Nephron (organoid): ENCODE results near the gene SAMSN1.
A peak's percentile ranks its signal among the peaks of the same experiment; 100 is the strongest.

Experiments
- H3K27ac Mint-ChIP-seq, 3 experiments: 2 replicates each; pipeline ENCODE4 v1.8.0; 2020; ENCODE audit warnings: mixed read lengths in 3 of 3, mild to moderate bottlenecking in 2 of 3, moderate library complexity in 1 of 3
- H3K27me3 Mint-ChIP-seq: 2 replicates; pipeline ENCODE4 v1.8.0; 2021; ENCODE audit warnings: low read depth, mild to moderate bottlenecking, moderate library complexity, mixed read lengths
- H3K36me3 Mint-ChIP-seq: 2 replicates; pipeline ENCODE4 v1.8.0; 2020; ENCODE audit warnings: low read depth, mixed read lengths
- H3K4me1 Mint-ChIP-seq: 2 replicates; pipeline ENCODE4 v1.8.0; 2020; ENCODE audit warnings: mixed read lengths
- H3K4me3 Mint-ChIP-seq, 3 experiments: 2 replicates each; pipeline ENCODE4 v1.8.0; 2020; ENCODE audit warnings: mild to moderate bottlenecking in 3 of 3, mixed read lengths in 3 of 3, moderate library complexity in 2 of 3
- H3K9me3 Mint-ChIP-seq: 2 replicates; pipeline ENCODE4 v1.8.0; 2020; ENCODE audit warnings: mixed read lengths
- CTCF ChIP-seq, 3 experiments: fragments of 200-600 bp; sonication (generic); IDR thresholded peaks; one replicate each; pipeline ENCODE4 v1.5.0; 2021; ENCODE audit warnings: antibody characterized with exemption in 3 of 3; ENCODE audit not compliant: unreplicated experiment in 3 of 3

SAMSN1 gene

GRCh38 chr21:14591377-14591776, 45.3 kb upstream of the SAMSN1 start:
- Mint-ChIP-seq H3K9me3 (peaks cover 7% of the 10 kb centered on the region), H3K27me3 (peaks cover 4% of the 10 kb centered on the region), H3K4me1 (peaks cover 21% of the 10 kb centered on the region), H3K36me3 (no peaks in the 10 kb centered on the region), H3K27ac (peak overlapping the region; percentile 16 to 40 (median 21)), H3K4me3 (no peak overlapping the region)
- TF ChIP-seq CTCF (IDR thresholded peaks at IDR 0.05; ENCODE audit: unreplicated experiment in 3 of 3): no peak

GRCh38 chr21:14589855-14590563, 43.9 kb upstream of the SAMSN1 start:
- Mint-ChIP-seq H3K27me3 (peaks cover 4% of the 10 kb centered on the region), H3K4me3 (no peak overlapping the region), H3K36me3 (no peaks in the 10 kb centered on the region), H3K27ac (no peak overlapping the region), H3K4me1 (peaks cover 21% of the 10 kb centered on the region), H3K9me3 (peaks cover 6% of the 10 kb centered on the region)
- no peak for TF ChIP-seq CTCF (IDR thresholded peaks at IDR 0.05; ENCODE audit: unreplicated experiment in 3 of 3)

- Mint-ChIP-seq H3K9me3 (peaks cover 2% of the 10 kb centered on the region), H3K36me3 (no peaks in the 10 kb centered on the region), H3K4me3 (no peak overlapping the region), H3K27me3 (no peaks in the 10 kb centered on the region), H3K27ac (no peak overlapping the region), H3K4me1 (peaks cover 10% of the 10 kb centered on the region)
- TF ChIP-seq CTCF (IDR thresholded peaks at IDR 0.05; ENCODE audit: unreplicated experiment in 3 of 3): no peak
Measured at GRCh38 chr21:14587266-14587665, 41.2 kb upstream of the SAMSN1 start.

DNA sequence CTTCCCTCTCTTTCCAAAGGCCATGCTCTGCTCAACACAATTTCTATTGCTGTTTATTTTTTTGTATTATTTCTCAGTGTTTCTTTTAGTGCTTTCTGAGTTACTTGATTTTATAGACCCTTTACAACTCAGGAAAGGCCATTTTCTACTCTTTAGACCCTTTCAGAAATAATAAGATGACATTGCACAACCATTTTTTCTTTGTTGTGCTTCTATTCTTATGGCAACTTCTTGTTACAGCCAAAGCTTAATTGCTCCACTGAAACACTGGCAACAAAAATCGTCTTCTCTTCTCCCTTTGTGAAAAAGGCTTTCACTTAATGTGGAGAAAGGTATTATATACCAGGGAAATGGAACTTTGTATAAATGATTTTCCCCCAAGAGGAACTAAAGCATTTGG, 39.0 kb upstream of the SAMSN1 start:
- TF ChIP-seq CTCF (IDR thresholded peaks at IDR 0.05; ENCODE audit: unreplicated experiment in 3 of 3): no peak
- Mint-ChIP-seq H3K9me3 (peaks cover 2% of the 10 kb centered on the region), H3K27ac (no peak overlapping the region), H3K36me3 (no peaks in the 10 kb centered on the region), H3K4me1 (no peaks in the 10 kb centered on the region), H3K4me3 (no peak overlapping the region), H3K27me3 (no peaks in the 10 kb centered on the region)

GRCh38 chr21:14584357-14585095, 38.4 kb upstream of the SAMSN1 start:
- H3K27ac Mint-ChIP-seq: no peak overlapping the region
- no peak for TF ChIP-seq CTCF (IDR thresholded peaks at IDR 0.05; ENCODE audit: unreplicated experiment in 3 of 3)
- H3K36me3 Mint-ChIP-seq: no peaks in the 10 kb centered on the region
- no peaks in the 10 kb centered on the region for H3K27me3 Mint-ChIP-seq
- no peaks in the 10 kb centered on the region for H3K4me1 Mint-ChIP-seq
- no peak overlapping the region for H3K4me3 Mint-ChIP-seq
- H3K9me3 Mint-ChIP-seq: peaks cover 2% of the 10 kb centered on the region
